ENCODE results near the gene AKT3. TPM values are rescaled to one million over a fixed set of nuclear protein-coding genes. Genes with fewer than 3 reads are reported as not detected.
"Not testable (repeated sequence)": the region's sequence is repeated elsewhere in the genome, so short reads cannot be mapped to it uniquely, and the experiment has no call there.

Gene AKT3
- total RNA-seq, 4 donors from 2014 or later: 2.0 to 32.2 (median 9.3) TPM

GRCh38 chr1:243819438-243819839 lies 30.6 kb downstream of the AKT3 start:
- Histone ChIP-seq H3K27ac (no peak overlapping the region), H3K9me3 (peaks cover 0 to 18% (median 6%) of the 10 kb centered on the region in 3 donors), H3K4me3 (no peak overlapping the region), H3K27me3 (no peaks in the 10 kb centered on the region), H3K4me1 (no peaks in the 10 kb centered on the region), H3K36me3 (peaks cover 0 to 8% (median 0%) of the 10 kb centered on the region in 3 donors)
- TF ChIP-seq CTCF (IDR thresholded peaks at IDR 0.05): no peak
- TF ChIP-seq POLR2A (IDR thresholded peaks at IDR 0.05): no peak
- intact Hi-C loops (cut with DNase I): no loop called here
- no peak for DNase-seq
- 80 to 100% methylated on average over 2 of the region's 5 CpGs for WGBS, 2 donors

- WGBS, 2 donors: 60 to 89% methylated on average over 1 to 10 of the region's 13 CpGs
- Histone ChIP-seq H3K4me1 (no peaks in the 10 kb centered on the region), H3K36me3 (peaks cover 0 to 8% (median 0%) of the 10 kb centered on the region in 3 donors), H3K9me3 (peaks cover 0 to 19% (median 6%) of the 10 kb centered on the region in 3 donors), H3K4me3 (no peak overlapping the region), H3K27ac (no peak overlapping the region), H3K27me3 (no peaks in the 10 kb centered on the region)
- intact Hi-C loops (cut with DNase I): no loop called here
- DNase-seq: no peak
- TF ChIP-seq POLR2A (IDR thresholded peaks at IDR 0.05) (no peak), CTCF (IDR thresholded peaks at IDR 0.05) (no peak)
These were observed 31.1 kb downstream of the AKT3 start for GRCh38 chr1:243818978-243819377.

GRCh38 chr1:243814718-243815117 lies 35.3 kb downstream of the AKT3 start:
- no peaks in the 10 kb centered on the region for H3K4me1 ChIP-seq
- peaks cover 0 to 8% (median 0%) of the 10 kb centered on the region in 3 donors for H3K36me3 ChIP-seq
- no peak overlapping the region for H3K4me3 ChIP-seq
- DNase-seq: no peak
- WGBS, 2 donors: 54% methylated on average over 1 of the region's 1 CpG; no CpG with 5 or more reads in 1 of the 2 donors
- H3K27ac ChIP-seq: no peak overlapping the region
- H3K9me3 ChIP-seq: peaks cover 0 to 9% (median 4%) of the 10 kb centered on the region in 3 donors
- intact Hi-C loops (cut with DNase I): no loop called here
- TF ChIP-seq CTCF (IDR thresholded peaks at IDR 0.05): no peak
- no peak for TF ChIP-seq POLR2A (IDR thresholded peaks at IDR 0.05)
- H3K27me3 ChIP-seq: no peaks in the 10 kb centered on the region

- H3K4me1 ChIP-seq, DNase-seq: not testable (repeated sequence)
These were observed 42.7 kb downstream of the AKT3 start for GRCh38 chr1:243807346-243807745.

GRCh38 chr1:243806310-243806709 lies 43.7 kb downstream of the AKT3 start:
- H3K9me3 ChIP-seq: peaks cover 0 to 8% (median 0%) of the 10 kb centered on the region in 3 donors
- no peaks in the 10 kb centered on the region for H3K36me3 ChIP-seq
- H3K27ac ChIP-seq: no peak overlapping the region
- intact Hi-C loops (cut with DNase I): no loop called here
- no peak for TF ChIP-seq POLR2A (IDR thresholded peaks at IDR 0.05)
- TF ChIP-seq CTCF (IDR thresholded peaks at IDR 0.05): no peak
- no peak overlapping the region for H3K4me3 ChIP-seq
- no peak for DNase-seq
- H3K4me1 ChIP-seq: peaks cover 0 to 5% (median 0%) of the 10 kb centered on the region in 3 donors
- H3K27me3 ChIP-seq: no peaks in the 10 kb centered on the region

More at GRCh38 chr1:243807346-243807745, 42.7 kb downstream of the AKT3 start:
- 90 to 95% methylated on average over 2 to 7 of the region's 11 CpGs for WGBS, 2 donors
- H3K27me3 ChIP-seq; H3K4me3 ChIP-seq; H3K36me3 ChIP-seq; intact Hi-C loops (cut with DNase I); H3K27ac ChIP-seq; H3K9me3 ChIP-seq: not testable (repeated sequence)

GRCh38 chr1:243802736-243803135 lies 47.3 kb downstream of the AKT3 start:
- peaks cover 0 to 8% (median 0%) of the 10 kb centered on the region in 3 donors for H3K9me3 ChIP-seq
- no peak overlapping the region for H3K4me3 ChIP-seq
- H3K4me1 ChIP-seq: peaks cover 0 to 5% (median 5%) of the 10 kb centered on the region in 3 donors
- TF ChIP-seq CTCF (IDR thresholded peaks at IDR 0.05): no peak
- TF ChIP-seq POLR2A (IDR thresholded peaks at IDR 0.05): no peak
- intact Hi-C loops (cut with DNase I): no loop called here
- H3K27me3 ChIP-seq: no peaks in the 10 kb centered on the region
- WGBS, 2 donors: 98 to 100% methylated on average over 3 of the region's 3 CpGs
- H3K27ac ChIP-seq: no peak overlapping the region
- no peaks in the 10 kb centered on the region for H3K36me3 ChIP-seq
- DNase-seq: no peak

All from esophagus squamous epithelium (tissue), 5 donors.